HG03575 (cell line): ENCODE measurements around the gene PLBD2.
A peak's percentile ranks its signal among the peaks of the same experiment; 100 is the strongest.

Experiments
- ATAC-seq: cut with Tn5 transposase; IDR thresholded peaks from one replicate; pipeline ENCODE4 v1.9.1; 2021; ENCODE audit not compliant: unreplicated experiment, insufficient number of reproducible peaks, low FRiP score; ENCODE audit errors: extremely low read depth

PLBD2 gene

GRCh38 chr12:113358381-113359132 is at the start of gene PLBD2:
PLBD2 (plus strand) TSS chr12:113358587; CDS start chr12:113358601, 14 bp downstream.
- ATAC-seq, result peak; percentile 45

- no peak for ATAC-seq
Measured at GRCh38 chr12:113310489-113310888, 47.9 kb upstream of the PLBD2 start.

GRCh38 chr12:113314121-113314529 is 44.3 kb upstream of the PLBD2 start:
- no peak for ATAC-seq

GRCh38 chr12:113315358-113315757 is 43.0 kb upstream of the PLBD2 start:
- no peak for ATAC-seq

- ATAC-seq, result no peak
Measured at GRCh38 chr12:113316155-113316554, 42.2 kb upstream of the PLBD2 start.

- ATAC-seq, result no peak
Measured at GRCh38 chr12:113317122-113317521, 41.3 kb upstream of the PLBD2 start.

GRCh38 chr12:113318046-113318656 is 40.2 kb upstream of the PLBD2 start:
- no peak for ATAC-seq

- ATAC-seq, result no peak
Measured at GRCh38 chr12:113318900-113319628, 39.3 kb upstream of the PLBD2 start.

- ATAC-seq, result no peak
Measured at GRCh38 chr12:113320401-113320800, 38.0 kb upstream of the PLBD2 start.

- ATAC-seq, result no peak
Measured at GRCh38 chr12:113322343-113322742, 36.0 kb upstream of the PLBD2 start.

GRCh38 chr12:113325916-113326315 is 32.5 kb upstream of the PLBD2 start:
- ATAC-seq, result no peak

GRCh38 chr12:113326775-113327395 is 31.5 kb upstream of the PLBD2 start:
- ATAC-seq, result no peak

GRCh38 chr12:113328368-113328889 is 30.0 kb upstream of the PLBD2 start:
- no peak for ATAC-seq

GRCh38 chr12:113329022-113329790 is 29.2 kb upstream of the PLBD2 start:
- no peak for ATAC-seq

- no peak for ATAC-seq
Measured at GRCh38 chr12:113329791-113330417, 28.5 kb upstream of the PLBD2 start.

- ATAC-seq, result no peak
Measured at GRCh38 chr12:113330505-113330904, 27.9 kb upstream of the PLBD2 start.

GRCh38 chr12:113332688-113333417 is 25.5 kb upstream of the PLBD2 start:
- ATAC-seq, result no peak

GRCh38 chr12:113333418-113333750 is 25.0 kb upstream of the PLBD2 start:
- ATAC-seq, result no peak
